Chondrocyte (in vitro differentiated cells): ENCODE data around the gene PSMA5. TPM values are rescaled to one million over a fixed set of nuclear protein-coding genes. Genes with fewer than 3 reads are reported as not detected.

Experiments
- DNase-seq: peaks from one replicate; pipeline ENCODE4 v3.0.0; 2021; ENCODE audit warnings: mixed read lengths, low spot score
- H3K27ac Mint-ChIP-seq: one replicate; pipeline ENCODE4 v1.8.0; 2021; ENCODE audit warnings: mild to moderate bottlenecking, moderate library complexity, mixed read lengths; ENCODE audit not compliant: unreplicated experiment
- H3K27me3 Mint-ChIP-seq: 2 replicates; pipeline ENCODE4 v1.8.0; 2021; ENCODE audit warnings: low read depth, mixed read lengths
- H3K36me3 Mint-ChIP-seq: 2 replicates; pipeline ENCODE4 v1.8.0; 2021; ENCODE audit warnings: low read depth, mixed read lengths
- H3K4me1 Mint-ChIP-seq: 2 replicates; pipeline ENCODE4 v1.8.0; 2021; ENCODE audit warnings: low read depth, mild to moderate bottlenecking, mixed read lengths
- H3K4me3 Mint-ChIP-seq: one replicate; pipeline ENCODE4 v1.8.0; 2021; ENCODE audit warnings: mild to moderate bottlenecking, moderate library complexity, mixed read lengths; ENCODE audit not compliant: unreplicated experiment
- H3K9me3 Mint-ChIP-seq: 2 replicates; pipeline ENCODE4 v1.8.0; 2021; ENCODE audit warnings: low read depth, mixed read lengths
- total RNA-seq: library from RNA; stranded (reverse); gene quantifications from 3 replicates; pipeline ENCODE4 v1.2.1, GENCODE V29; 2021
- TF ChIP-seq, protein P1 (sequence below): fragments of 200-600 bp; sonication (generic); IDR thresholded peaks from 2 replicates; pipeline ENCODE4 v1.5.0; 2021; ENCODE audit warnings: antibody characterized with exemption, mild to moderate bottlenecking, moderate library complexity

PSMA5 gene
- total RNA-seq, 1 donor from 2014 or later, result 80.2 TPM

DNA sequence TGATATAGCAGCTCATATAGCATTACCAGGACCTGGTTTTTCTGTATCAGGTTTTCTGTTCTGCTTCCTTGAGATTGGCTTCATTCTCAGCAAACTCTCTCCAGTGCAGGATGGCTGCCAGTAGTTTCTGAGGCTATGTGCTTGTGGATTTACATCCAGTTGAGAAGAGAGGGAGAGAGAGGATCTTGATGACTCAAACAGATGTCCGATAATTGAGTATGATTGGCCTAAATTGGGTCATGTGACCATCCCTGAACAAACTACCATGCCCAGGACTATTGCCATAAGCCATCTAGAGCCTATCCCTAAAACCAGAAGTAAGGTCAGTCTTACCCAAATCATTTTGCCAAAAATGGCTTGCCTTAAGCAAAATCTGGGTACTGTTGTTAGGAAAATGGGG lies 18.1 kb upstream of the PSMA5 start:
- DNase-seq, result no peak
- Mint-ChIP-seq H3K4me1 (no peaks in the 10 kb centered on the region), H3K27ac (no peak overlapping the region), H3K4me3 (no peak overlapping the region), H3K27me3 (peaks cover 19% of the 10 kb centered on the region), H3K9me3 (no peaks in the 10 kb centered on the region), H3K36me3 (no peaks in the 10 kb centered on the region)
- TF ChIP-seq, protein P1, sequence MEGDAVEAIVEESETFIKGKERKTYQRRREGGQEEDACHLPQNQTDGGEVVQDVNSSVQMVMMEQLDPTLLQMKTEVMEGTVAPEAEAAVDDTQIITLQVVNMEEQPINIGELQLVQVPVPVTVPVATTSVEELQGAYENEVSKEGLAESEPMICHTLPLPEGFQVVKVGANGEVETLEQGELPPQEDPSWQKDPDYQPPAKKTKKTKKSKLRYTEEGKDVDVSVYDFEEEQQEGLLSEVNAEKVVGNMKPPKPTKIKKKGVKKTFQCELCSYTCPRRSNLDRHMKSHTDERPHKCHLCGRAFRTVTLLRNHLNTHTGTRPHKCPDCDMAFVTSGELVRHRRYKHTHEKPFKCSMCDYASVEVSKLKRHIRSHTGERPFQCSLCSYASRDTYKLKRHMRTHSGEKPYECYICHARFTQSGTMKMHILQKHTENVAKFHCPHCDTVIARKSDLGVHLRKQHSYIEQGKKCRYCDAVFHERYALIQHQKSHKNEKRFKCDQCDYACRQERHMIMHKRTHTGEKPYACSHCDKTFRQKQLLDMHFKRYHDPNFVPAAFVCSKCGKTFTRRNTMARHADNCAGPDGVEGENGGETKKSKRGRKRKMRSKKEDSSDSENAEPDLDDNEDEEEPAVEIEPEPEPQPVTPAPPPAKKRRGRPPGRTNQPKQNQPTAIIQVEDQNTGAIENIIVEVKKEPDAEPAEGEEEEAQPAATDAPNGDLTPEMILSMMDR, result no peak

DNA sequence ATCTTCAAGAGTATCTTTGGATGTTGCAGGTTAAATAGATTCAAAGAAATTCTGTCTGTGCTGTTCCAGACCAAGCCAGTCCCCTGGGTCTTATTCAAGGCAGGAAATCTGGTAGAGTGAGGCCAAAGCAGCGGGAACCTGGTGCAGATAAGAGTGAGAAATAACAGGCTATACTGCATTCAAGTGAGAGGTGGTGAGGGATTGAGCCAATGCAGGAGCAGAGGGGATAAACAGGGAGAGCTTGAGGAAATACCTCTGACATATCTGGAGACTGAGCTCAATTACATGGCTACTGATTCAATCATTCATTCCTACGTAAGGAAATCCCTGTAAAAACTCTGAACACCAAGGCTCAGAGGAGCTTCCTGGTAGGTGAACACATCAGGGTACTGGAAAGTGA lies 17.2 kb upstream of the PSMA5 start:
- TF ChIP-seq, protein P1, result no peak
- no peak overlapping the region for H3K27ac Mint-ChIP-seq
- no peaks in the 10 kb centered on the region for H3K36me3 Mint-ChIP-seq
- no peak for DNase-seq
- no peaks in the 10 kb centered on the region for H3K4me1 Mint-ChIP-seq
- no peak overlapping the region for H3K4me3 Mint-ChIP-seq
- H3K27me3 Mint-ChIP-seq, result peaks cover 19% of the 10 kb centered on the region
- no peaks in the 10 kb centered on the region for H3K9me3 Mint-ChIP-seq

DNA sequence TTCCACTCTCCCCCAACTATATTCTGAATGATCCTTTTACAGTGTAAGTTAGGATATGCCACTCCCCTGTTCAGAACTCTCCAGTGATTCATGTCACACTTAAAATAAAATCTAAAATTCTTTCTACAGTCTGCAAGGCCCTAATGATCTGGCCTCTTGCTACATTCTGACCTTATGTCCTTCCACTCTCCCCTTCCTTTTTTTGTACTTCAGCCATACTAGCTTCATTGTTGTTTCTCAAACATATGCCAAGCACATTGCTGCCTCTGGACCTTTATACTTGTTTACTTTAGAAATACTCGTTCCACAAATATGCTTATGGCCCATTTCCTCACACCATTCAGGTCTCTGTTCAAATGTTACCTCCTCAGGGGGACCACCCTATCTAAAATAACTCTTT lies 14.8 kb upstream of the PSMA5 start:
- Mint-ChIP-seq H3K4me3 (no peak overlapping the region), H3K4me1 (no peaks in the 10 kb centered on the region), H3K27me3 (peaks cover 9% of the 10 kb centered on the region), H3K36me3 (no peaks in the 10 kb centered on the region), H3K27ac (no peak overlapping the region), H3K9me3 (no peaks in the 10 kb centered on the region)
- DNase-seq, result no peak
- TF ChIP-seq, protein P1, result no peak

DNA sequence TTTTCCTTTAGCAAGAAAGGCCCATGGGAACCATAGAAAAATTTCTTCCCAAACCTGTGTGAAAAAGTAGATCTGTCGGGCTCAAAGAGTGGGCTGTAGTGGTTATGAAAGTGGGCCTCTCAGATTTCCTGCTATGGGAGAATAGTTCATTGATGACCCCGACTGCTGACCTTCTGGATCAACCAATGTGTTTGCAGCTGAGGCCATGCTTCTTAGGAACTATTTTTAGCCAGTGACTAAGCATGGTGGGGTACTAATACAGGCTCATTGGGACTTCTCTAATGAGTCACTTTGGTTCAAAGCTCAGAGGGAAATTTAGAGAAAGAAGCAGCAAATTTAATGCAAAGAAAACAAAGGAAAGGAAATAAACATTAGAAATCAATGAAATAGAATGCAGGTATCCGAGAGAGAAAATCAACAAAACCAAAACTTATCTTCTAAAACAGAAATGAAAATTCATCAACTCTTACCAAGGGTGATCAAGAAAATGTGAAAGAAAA lies 12.6 kb upstream of the PSMA5 start:
- TF ChIP-seq, protein P1, result no peak
- DNase-seq, result no peak

DNA sequence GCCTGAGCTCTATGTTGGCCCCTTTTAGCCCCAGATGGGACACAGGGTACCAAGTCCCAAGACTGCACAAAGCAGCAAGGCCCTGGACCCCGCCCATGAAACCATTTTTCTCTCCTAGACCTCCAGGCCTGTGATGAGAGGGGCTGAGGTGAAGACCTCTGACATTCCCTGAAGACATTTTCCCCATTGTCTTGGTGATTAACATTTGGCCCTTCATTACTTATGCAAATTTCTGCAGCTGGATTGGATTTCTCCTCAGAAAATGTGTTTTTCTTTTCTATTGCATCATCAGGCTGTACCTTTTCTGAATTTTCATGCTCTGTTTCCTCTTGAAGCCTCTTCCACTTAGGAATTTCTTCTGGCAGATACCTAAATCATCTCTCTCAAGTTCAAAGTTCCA lies 8.2 kb upstream of the PSMA5 start:
- TF ChIP-seq, protein P1, result no peak
- H3K4me3 Mint-ChIP-seq, result no peak overlapping the region
- H3K4me1 Mint-ChIP-seq, result no peaks in the 10 kb centered on the region
- H3K36me3 Mint-ChIP-seq, result no peaks in the 10 kb centered on the region
- H3K27ac Mint-ChIP-seq, result no peak overlapping the region
- no peak for DNase-seq
- H3K9me3 Mint-ChIP-seq, result no peaks in the 10 kb centered on the region
- H3K27me3 Mint-ChIP-seq, result no peaks in the 10 kb centered on the region

More for the DNA sequence above, 12.6 kb upstream of the PSMA5 start:
- H3K36me3 Mint-ChIP-seq, result no peaks in the 10 kb centered on the region
- no peak overlapping the region for H3K27ac Mint-ChIP-seq
- H3K4me1 Mint-ChIP-seq, result no peaks in the 10 kb centered on the region
- no peak overlapping the region for H3K4me3 Mint-ChIP-seq
- H3K27me3 Mint-ChIP-seq, result no peaks in the 10 kb centered on the region
- H3K9me3 Mint-ChIP-seq, result no peaks in the 10 kb centered on the region
